GM20000 (cell line): ENCODE measurements around the gene CTH.
"Not testable (repeated sequence)": the region's sequence is repeated elsewhere in the genome, so short reads cannot be mapped to it uniquely, and the experiment has no call there.

Source experiments
- DNase-seq: peaks from one replicate; pipeline ENCODE4 v3.0.0; 2012; ENCODE audit warnings: low spot score
- TF ChIP-seq, protein P1 (sequence below): IDR thresholded peaks from 2 replicates; pipeline ENCODE4 v1.5.1; 2012; ENCODE audit warnings: mild to moderate bottlenecking, control low read depth; ENCODE audit errors: extremely low read depth, missing control alignments

CTH gene

DNA sequence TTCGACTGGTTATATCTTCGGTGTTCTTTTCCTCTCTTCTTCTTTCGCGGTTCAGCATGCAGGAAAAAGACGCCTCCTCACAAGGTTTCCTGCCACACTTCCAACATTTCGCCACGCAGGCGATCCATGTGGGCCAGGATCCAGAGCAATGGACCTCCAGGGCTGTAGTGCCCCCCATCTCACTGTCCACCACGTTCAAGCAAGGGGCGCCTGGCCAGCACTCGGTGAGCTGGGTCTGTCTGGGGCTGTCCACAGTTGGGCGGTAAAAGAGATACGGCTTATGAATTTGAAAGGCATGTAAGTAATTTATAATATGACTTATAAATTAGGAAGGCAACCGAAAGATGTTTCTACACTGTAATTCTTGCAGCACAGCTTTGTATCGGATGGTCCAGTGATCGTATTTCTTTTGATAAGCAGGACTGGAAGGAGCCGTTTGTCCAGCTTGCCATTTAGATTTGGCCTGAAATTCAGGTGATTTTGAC lies 334 bp downstream of the CTH start:
- peak; percentile 5 for DNase-seq

GRCh38 chr1:70415882-70416281 lies 4.8 kb downstream of the CTH start:
- TF ChIP-seq, protein P1, sequence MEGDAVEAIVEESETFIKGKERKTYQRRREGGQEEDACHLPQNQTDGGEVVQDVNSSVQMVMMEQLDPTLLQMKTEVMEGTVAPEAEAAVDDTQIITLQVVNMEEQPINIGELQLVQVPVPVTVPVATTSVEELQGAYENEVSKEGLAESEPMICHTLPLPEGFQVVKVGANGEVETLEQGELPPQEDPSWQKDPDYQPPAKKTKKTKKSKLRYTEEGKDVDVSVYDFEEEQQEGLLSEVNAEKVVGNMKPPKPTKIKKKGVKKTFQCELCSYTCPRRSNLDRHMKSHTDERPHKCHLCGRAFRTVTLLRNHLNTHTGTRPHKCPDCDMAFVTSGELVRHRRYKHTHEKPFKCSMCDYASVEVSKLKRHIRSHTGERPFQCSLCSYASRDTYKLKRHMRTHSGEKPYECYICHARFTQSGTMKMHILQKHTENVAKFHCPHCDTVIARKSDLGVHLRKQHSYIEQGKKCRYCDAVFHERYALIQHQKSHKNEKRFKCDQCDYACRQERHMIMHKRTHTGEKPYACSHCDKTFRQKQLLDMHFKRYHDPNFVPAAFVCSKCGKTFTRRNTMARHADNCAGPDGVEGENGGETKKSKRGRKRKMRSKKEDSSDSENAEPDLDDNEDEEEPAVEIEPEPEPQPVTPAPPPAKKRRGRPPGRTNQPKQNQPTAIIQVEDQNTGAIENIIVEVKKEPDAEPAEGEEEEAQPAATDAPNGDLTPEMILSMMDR = no peak
- no peak for DNase-seq

More for the DNA sequence above, 334 bp downstream of the CTH start:
- TF ChIP-seq, protein P1 = no peak

GRCh38 chr1:70418973-70419734 lies 8.1 kb downstream of the CTH start:
- DNase-seq = not testable (repeated sequence)

- DNase-seq = no peak
- TF ChIP-seq, protein P1 = no peak
Observed at GRCh38 chr1:70420320-70420719, 9.3 kb downstream of the CTH start.

GRCh38 chr1:70426154-70427131 lies 15.4 kb downstream of the CTH start:
- TF ChIP-seq, protein P1 = no peak
- no peak for DNase-seq

GRCh38 chr1:70427976-70428375 lies 16.9 kb downstream of the CTH start:
- no peak for DNase-seq
- TF ChIP-seq, protein P1 = no peak

DNA sequence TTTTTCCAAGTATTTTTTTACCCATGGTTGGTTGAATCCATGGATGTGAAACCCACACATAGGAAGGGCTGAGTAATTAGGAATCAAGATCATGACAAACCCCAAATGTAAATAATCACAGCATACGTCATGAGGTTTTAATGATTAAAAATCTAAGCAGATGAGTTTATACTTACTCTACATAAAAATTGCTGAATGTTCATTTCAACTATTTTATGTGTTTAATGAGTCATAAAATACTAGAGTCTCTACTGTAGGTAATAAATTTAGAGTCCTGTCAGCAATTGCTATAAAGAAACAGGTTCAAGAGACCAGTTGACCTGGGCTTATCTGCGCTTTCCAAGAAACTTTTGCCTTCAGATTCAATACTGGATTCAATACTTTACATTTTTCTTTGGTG lies 18.2 kb downstream of the CTH start:
- no peak for DNase-seq
- TF ChIP-seq, protein P1 = no peak
